Stomach (tissue), 9 donors: ENCODE data around the gene HP1BP3. TPM values are rescaled to one million over a fixed set of nuclear protein-coding genes. Genes with fewer than 3 reads are reported as not detected.
"Not testable (repeated sequence)": the region's sequence is repeated elsewhere in the genome, so short reads cannot be mapped to it uniquely, and the experiment has no call there.

Experiments used
- DNase-seq, 2 donors: peaks; one replicate each; pipeline versions ENCODE4 v3.0.0 to v3.0.0-alpha.2; 2013 to 2019
- H3K27ac ChIP-seq, 5 donors: fragments of 200-600 bp in 4 of 5; sonication (generic) in 4 of 5; one replicate each; pipeline ENCODE4 v1.5.1; 2013 to 2019; ENCODE audit warnings: mild to moderate bottlenecking in 1 of 5, moderate library complexity in 1 of 5
- H3K27me3 ChIP-seq, 3 donors: fragments of 200-600 bp; sonication (generic); one replicate each; pipeline ENCODE4 v1.5.1; 2017 to 2019; ENCODE audit warnings: mixed run types in 1 of 3
- H3K36me3 ChIP-seq, 4 donors: fragments of 200-600 bp; sonication (generic); 1 replicate in 3 of 4; 2 replicates in 1 of 4; pipeline ENCODE4 v1.5.1; 2016 to 2019
- H3K4me1 ChIP-seq, 4 donors: fragments of 200-600 bp; sonication (generic); one replicate each; pipeline ENCODE4 v1.5.1; 2016 to 2019
- H3K4me3 ChIP-seq, 4 donors: fragments of 200-600 bp; sonication (generic) in 3 of 4; one replicate each; pipeline ENCODE4 v1.5.1; 2016 to 2019; ENCODE audit warnings: mild to moderate bottlenecking in 1 of 4
- H3K9me3 ChIP-seq, 4 donors: fragments of 200-600 bp; sonication (generic); one replicate each; pipeline ENCODE4 v1.5.1; 2016 to 2019
- EP300 ChIP-seq: sonication (generic); formaldehyde crosslinking; IDR thresholded peaks from one replicate; pipeline ENCODE4 v1.6.1; 2017; ENCODE audit warnings: antibody characterized with exemption
- POLR2A ChIP-seq, 4 donors: fragments of 450-650 bp; IDR thresholded peaks; one replicate each; pipeline ENCODE4 v1.6.1; 2016; ENCODE audit warnings: antibody characterized with exemption in 4 of 4, control low read depth in 2 of 4, mild to moderate bottlenecking in 1 of 4, moderate library complexity in 1 of 4
- POLR2AphosphoS5 ChIP-seq, 3 donors: sonication (generic); formaldehyde crosslinking; IDR thresholded peaks; one replicate each; pipeline ENCODE4 v1.6.1; 2016; ENCODE audit warnings: antibody characterized with exemption in 3 of 3
- WGBS, 5 donors: extraction: QIAGEN DNeasy Blood & Tissue Kit in 3 of 5; methylation state at CpG; one replicate each; pipeline versions ENCODE4 v1.1.5 to v1.1.7; 2013 to 2018; 5-methylcytosine and 5-hydroxymethylcytosine counted together
- intact Hi-C: fragments of 100-400 bp; cut with DNase I; formaldehyde crosslinking; loops from one replicate; pipeline ENCODE4 v1.15.1; 2023; ENCODE audit warnings: low total_unique reads
- polyA plus RNA-seq, 3 donors: library from polyadenylated mRNA; stranded (reverse); fragments of 200-250 nt; gene quantifications; one replicate each; pipeline ENCODE4 v1.2.3, GENCODE V29; 2013
- total RNA-seq, 5 donors: library from RNA; depleted of rRNA; stranded (reverse); fragments of >200 nt; gene quantifications; one replicate each; pipeline versions ENCODE4 v1.1.0 to v1.2.3, GENCODE V29; 2014 to 2016
- TF ChIP-seq, protein P1 (sequence below), 7 experiments: fragments of 450-650 bp in 4 of 7; fragments of 200-600 bp in 3 of 7; sonication (generic) in 3 of 7; IDR thresholded peaks; one replicate each; pipeline ENCODE4 v1.5.1; 2016 to 2019; ENCODE audit warnings: antibody characterized with exemption in 7 of 7, control low read depth in 2 of 7, mild to moderate bottlenecking in 1 of 7
- donor health status: healthy with polysubstance abuse.
- donor health status: Bipolar disorder and iron deficiency.
- donor health status: healthy.

Gene HP1BP3
- total and polyA plus RNA-seq, 8 donors: 55.2 to 649 (median 232) TPM

DNA sequence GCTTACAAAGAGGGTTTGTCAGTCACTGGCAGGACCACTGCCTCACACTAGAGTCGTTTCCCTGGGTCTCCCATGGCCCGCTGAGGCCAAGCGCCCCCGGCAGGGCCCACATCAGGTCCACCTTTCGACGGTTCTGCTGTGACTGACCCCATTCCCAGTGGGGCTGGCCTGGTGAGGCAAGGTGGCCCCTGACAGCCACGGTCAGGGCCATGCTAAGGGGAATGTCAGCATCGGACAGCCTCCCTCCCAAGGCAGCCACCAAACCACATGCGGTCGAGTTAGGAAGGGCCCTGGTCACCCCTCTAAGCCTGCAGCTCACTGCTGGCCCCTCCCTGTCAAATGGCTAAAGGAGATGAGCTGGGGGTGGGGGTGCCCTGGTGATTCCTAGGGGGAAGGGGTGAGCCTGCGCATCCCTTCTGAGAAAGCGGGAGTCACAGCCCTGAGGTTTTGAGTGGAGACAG lies 66.4 kb downstream of the HP1BP3 start:
- Histone ChIP-seq H3K4me1 (peaks cover 8 to 12% (median 11%) of the 10 kb centered on the region in 4 donors), H3K27ac (no peak overlapping the region), H3K36me3 (no peaks in the 10 kb centered on the region), H3K9me3 (no peaks in the 10 kb centered on the region), H3K4me3 (no peak overlapping the region), H3K27me3 (peaks cover 0 to 29% (median 22%) of the 10 kb centered on the region in 3 donors)
- WGBS, 5 donors: 79 to 88% (median 87%) methylated on average over 8 to 12 of the region's 12 CpGs
- no peak for DNase-seq
- no peak for TF ChIP-seq POLR2A (IDR thresholded peaks at IDR 0.05)
- TF ChIP-seq, protein P1, sequence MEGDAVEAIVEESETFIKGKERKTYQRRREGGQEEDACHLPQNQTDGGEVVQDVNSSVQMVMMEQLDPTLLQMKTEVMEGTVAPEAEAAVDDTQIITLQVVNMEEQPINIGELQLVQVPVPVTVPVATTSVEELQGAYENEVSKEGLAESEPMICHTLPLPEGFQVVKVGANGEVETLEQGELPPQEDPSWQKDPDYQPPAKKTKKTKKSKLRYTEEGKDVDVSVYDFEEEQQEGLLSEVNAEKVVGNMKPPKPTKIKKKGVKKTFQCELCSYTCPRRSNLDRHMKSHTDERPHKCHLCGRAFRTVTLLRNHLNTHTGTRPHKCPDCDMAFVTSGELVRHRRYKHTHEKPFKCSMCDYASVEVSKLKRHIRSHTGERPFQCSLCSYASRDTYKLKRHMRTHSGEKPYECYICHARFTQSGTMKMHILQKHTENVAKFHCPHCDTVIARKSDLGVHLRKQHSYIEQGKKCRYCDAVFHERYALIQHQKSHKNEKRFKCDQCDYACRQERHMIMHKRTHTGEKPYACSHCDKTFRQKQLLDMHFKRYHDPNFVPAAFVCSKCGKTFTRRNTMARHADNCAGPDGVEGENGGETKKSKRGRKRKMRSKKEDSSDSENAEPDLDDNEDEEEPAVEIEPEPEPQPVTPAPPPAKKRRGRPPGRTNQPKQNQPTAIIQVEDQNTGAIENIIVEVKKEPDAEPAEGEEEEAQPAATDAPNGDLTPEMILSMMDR (IDR thresholded peaks at IDR 0.05): no peak
- TF ChIP-seq POLR2AphosphoS5 (IDR thresholded peaks at IDR 0.05): no peak
- TF ChIP-seq EP300: no peak
- intact Hi-C loops: no loop called here

DNA sequence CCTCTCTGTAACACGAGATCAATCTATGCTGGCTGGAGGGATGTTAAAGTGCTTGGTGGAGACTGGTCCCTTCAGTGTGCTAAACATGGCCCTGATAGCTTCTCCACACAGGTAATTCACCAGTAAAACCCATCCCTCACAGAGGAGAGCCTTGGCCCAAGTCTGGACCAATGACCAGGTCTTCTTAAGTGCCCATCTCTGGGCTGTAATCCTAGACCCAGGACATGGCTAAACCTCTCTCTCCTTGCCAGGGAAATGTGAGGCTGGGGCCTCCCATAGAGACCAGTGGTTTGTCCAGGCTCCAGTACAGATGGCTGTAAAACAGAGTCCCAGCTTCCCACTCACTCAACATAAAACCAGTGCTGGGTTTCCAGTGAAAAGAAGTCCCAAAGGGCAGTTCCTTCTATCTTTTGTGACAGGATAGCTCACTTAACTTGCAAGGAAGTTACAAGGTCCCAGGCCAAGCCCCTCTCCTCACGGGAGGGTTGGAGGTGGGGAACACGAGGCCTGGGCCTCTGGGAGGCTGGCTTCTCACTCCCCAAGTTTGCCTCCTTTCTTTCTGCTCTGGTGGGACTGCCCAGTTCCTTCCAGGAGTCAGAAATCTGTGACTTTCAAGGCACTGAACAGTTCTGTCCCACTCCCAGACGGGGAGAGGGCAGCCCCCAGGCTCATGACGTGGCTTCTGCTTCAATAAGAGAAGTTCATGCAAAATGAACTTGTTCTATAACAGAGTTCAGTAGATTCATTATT lies 67.1 kb downstream of the HP1BP3 start:
- Histone ChIP-seq H3K9me3 (no peaks in the 10 kb centered on the region), H3K4me3 (no peak overlapping the region), H3K4me1 (peaks cover 8 to 12% (median 11%) of the 10 kb centered on the region in 4 donors), H3K36me3 (no peaks in the 10 kb centered on the region), H3K27me3 (peaks cover 0 to 36% (median 25%) of the 10 kb centered on the region in 3 donors), H3K27ac (no peak overlapping the region)
- DNase-seq: no peak
- intact Hi-C loops: no loop called here
- TF ChIP-seq POLR2AphosphoS5 (IDR thresholded peaks at IDR 0.05): no peak
- no peak for TF ChIP-seq EP300
- TF ChIP-seq, protein P1 (IDR thresholded peaks at IDR 0.05): no peak
- no peak for TF ChIP-seq POLR2A (IDR thresholded peaks at IDR 0.05)
- 67 to 82% (median 72%) methylated on average over 5 of the region's 5 CpGs for WGBS, 5 donors

DNA sequence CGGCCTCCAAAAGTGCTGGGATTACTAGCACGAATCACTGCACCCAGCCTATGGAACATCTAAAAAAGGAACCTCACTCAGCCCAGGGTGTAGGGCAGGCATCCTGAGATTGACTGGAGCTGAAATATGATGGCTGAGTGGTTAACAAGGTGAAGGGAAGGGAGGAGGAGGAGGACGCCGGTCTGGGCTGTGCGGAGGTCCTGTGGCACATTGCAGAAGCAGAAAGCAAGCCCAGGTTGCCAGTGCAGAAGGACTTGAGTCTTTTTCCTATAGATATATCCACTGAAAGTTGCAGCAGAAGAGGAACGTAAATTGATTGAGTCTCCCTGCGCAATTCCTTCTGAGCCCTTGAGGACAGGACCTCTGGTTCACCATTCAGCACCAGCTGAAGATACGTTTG lies 67.8 kb downstream of the HP1BP3 start:
- TF ChIP-seq POLR2AphosphoS5 (IDR thresholded peaks at IDR 0.05) (no peak), EP300 (no peak), POLR2A (IDR thresholded peaks at IDR 0.05) (no peak)
- TF ChIP-seq, protein P1 (IDR thresholded peaks at IDR 0.05): no peak
- intact Hi-C loops: no loop called here
- DNase-seq: no peak
- Histone ChIP-seq H3K4me1 (peaks cover 8 to 12% (median 11%) of the 10 kb centered on the region in 4 donors), H3K9me3 (no peaks in the 10 kb centered on the region), H3K36me3 (no peaks in the 10 kb centered on the region), H3K4me3 (no peak overlapping the region), H3K27me3 (peaks cover 0 to 36% (median 25%) of the 10 kb centered on the region in 3 donors), H3K27ac (no peak overlapping the region)
- WGBS, 5 donors: 80 to 90% (median 88%) methylated on average over 8 of the region's 8 CpGs

DNA sequence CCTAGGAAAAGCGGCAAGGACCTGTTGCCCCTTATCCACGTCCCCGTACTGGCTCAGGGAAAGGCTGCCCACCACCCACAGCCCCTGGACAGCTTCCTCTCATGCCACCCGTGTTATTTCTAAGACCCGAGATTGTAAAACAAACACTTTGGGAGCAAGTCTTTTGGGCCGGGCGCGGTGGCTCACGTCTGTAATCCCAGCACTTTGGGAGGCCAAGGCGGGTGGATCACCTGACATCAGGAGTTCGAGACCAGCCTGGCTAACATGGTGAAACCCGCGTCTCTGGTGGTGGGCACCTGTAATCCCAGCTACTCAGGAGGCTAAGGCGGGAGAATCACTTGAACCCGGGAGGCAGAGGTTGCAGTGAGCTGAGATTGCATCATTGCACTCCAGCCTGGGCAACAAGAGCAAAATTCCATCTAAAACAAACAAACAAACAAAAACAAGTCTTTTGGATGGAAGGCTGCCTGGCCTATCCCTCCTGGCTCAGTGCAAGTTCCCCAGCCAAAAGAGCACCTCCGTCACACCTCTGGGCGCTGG lies 68.7 kb downstream of the HP1BP3 start:
- H3K9me3 ChIP-seq, H3K36me3 ChIP-seq, H3K27ac ChIP-seq, DNase-seq, intact Hi-C loops: not testable (repeated sequence)
- WGBS, 5 donors: 51 to 60% (median 54%) methylated on average over 17 of the region's 17 CpGs
- Histone ChIP-seq H3K4me3 (peak overlapping the region; percentile 47 to 59 (median 53)), H3K4me1 (peaks cover 8 to 12% (median 11%) of the 10 kb centered on the region in 4 donors), H3K27me3 (peaks cover 0 to 37% (median 25%) of the 10 kb centered on the region in 3 donors)
